Stimulated activated CD4-positive, alpha-beta T cell treated with anti-CD3 and anti-CD28 coated beads, Interleukin-2, amount 100 ng/mL, for 24 hours (primary cell): ENCODE results near the gene CNIH3.

Experiments
- DNase-seq, 2 donors: peaks; one replicate each; pipeline ENCODE4 v3.0.0-alpha.2; 2020

The CNIH3 gene

DNA sequence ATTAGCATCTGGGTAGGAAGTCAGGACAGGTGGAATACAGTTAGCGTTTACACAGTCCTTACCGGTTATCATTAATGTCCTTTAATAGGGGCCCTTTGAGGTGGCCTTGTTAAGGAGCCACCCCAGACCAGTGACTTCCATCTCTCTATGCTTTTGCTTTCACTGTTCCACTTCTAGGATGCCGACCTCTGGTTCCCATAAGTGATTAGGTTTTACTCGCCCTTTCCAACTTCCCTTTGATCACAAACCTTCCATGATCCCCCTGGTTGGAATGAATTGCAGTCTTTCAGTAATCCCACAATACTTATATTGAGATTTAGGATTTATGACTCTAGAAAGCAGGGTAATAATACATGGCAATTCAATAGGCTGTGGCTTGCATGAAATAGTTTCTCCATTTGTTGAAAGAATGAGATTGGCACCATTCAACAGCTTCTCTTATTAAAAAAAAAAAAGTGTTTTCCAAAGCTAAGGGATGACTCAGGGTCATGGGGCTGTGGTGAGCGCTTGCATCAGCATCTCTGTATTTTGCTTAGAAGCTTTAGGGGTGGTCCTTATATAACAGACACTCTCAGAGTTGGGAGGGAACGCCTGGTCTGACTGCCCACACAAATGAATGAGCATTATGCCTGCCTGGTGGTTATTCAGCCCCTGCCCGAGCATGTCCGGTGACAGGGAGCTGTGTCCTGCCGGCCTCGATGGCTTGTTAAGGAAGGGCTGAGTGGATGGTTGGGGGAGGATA is 110.5 kb downstream of the CNIH3 start:
- DNase-seq: no peak

DNA sequence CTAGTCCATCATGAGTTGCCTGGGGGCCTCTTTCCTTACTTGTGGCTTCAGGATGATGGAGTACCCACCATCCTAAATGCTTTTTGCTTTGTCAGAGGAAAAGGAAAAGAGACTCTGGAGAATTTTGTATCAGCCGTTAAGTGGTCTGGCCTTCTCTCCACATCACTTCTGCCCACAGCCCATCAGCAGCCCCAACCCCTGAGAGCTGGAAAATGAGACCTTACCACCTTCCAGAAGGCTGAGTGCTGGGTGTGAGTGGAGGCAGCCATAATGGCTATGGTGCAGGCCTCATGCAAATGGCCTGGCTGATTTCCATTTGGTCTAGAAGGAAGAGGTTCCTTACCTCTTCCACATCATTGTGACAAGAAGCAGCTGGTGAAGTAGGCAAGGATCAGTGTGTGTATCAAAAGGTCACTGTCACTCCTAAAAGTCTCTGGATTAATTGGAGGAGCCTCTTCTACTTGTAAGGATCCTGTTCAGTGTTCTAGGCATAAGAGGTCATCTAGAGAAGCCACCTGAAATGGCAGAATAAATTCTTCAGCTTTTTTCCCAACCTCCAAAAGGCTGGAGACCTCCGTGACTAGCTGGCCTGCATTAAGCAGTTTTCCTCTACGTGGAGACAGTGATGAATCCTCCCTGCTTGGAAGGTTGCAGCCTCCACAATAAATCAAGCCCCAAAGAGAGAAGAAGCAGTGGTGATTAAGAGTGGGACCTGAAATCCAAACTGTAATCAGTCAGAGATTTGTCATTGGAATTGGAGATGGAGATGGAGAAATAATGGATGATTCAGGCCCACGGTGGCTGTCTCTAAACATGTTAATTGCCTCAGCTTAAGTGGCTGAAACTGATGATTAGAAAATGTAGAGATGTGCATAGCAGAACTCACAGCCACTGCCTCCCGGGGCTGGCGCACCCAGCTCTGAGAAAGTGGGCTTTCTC is 111.5 kb downstream of the CNIH3 start:
- DNase-seq: no peak

DNA sequence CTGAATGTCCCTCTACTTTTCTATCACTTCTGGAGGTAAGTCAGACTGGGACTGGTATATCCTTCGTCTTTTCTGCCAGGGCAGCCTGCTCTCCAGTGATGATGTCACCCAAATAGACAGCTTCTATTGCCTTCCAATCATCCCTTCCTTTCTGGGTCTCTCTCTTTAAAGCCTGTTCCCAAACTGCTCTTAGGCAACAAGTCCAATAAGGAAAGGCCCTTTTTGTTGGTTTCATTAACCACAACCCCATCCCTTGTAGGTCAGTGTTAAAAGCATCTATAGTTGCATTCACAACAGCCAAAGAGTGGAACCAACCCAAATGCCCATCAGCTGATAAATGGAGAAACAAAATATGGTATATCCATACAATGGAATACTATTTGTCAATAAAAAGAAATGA is 114.4 kb downstream of the CNIH3 start:
- DNase-seq: no peak

DNA sequence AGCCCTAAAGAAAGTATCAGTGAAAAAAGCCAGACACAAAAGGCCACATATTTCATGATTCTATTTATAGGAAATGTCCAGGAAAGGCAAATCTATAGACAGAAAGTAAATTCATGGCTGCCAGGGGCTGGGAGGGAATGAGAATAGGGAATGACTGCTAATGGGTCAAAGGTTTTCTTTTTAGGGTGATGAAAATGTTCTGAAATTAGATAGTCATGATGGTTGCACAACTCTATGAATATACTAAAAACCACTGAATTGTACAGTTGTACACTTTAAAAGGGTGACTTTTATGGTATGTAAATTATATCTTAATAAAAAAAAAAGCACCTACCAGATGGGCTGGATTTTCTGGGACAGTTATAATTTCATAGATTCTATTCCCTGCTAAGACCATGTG is 114.8 kb downstream of the CNIH3 start:
- no peak for DNase-seq

DNA sequence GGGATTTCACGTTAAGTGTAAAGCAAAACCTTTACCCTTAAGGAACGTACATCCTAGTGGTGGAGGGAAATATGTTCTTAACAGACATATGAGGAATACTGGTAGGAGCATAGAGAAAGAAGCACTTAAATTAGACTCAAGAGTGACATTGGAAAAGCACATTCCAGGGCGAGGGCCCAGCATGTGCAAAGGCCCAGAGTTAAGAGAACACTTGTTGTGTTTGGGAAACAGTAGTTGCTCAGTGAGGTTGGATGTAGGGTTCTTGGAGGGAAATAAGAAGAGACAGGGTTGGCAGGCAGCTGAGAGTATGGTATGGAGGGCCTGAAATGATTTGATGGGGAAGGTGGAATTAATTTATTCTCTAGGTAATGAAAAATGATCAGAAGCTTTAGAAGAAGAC is 115.5 kb downstream of the CNIH3 start:
- no peak for DNase-seq

DNA sequence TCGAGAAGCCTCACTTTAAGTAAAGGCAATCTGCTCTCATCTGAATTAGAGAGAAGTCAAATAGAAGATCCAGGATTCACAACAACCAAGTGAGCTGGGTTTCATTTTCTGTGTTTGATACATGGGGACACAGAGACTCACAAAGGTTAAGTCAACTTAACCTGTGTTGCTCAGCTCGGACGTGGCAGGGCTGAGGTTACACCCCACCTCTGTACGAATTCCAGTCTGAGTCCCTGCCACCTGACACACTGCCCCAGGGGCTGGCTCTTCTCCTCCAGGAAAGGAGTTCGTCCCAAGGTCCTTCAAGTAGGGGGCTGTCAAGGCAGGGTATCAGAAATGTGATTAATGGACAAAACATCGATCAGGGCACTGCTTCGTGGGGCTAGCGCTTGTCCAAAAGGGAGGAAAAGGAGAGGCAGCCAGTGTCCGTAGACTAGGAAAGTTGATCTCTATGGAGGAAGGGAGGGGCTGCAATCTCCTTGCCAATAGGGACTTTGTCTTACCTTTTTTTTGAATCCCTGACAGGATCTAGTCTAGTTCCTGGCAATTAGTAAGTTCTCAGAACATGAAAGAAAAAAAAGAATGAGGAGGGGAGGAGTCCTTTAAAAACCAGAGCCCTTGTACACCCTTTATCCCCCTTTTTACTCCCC is 116.4 kb downstream of the CNIH3 start:
- no peak for DNase-seq

DNA sequence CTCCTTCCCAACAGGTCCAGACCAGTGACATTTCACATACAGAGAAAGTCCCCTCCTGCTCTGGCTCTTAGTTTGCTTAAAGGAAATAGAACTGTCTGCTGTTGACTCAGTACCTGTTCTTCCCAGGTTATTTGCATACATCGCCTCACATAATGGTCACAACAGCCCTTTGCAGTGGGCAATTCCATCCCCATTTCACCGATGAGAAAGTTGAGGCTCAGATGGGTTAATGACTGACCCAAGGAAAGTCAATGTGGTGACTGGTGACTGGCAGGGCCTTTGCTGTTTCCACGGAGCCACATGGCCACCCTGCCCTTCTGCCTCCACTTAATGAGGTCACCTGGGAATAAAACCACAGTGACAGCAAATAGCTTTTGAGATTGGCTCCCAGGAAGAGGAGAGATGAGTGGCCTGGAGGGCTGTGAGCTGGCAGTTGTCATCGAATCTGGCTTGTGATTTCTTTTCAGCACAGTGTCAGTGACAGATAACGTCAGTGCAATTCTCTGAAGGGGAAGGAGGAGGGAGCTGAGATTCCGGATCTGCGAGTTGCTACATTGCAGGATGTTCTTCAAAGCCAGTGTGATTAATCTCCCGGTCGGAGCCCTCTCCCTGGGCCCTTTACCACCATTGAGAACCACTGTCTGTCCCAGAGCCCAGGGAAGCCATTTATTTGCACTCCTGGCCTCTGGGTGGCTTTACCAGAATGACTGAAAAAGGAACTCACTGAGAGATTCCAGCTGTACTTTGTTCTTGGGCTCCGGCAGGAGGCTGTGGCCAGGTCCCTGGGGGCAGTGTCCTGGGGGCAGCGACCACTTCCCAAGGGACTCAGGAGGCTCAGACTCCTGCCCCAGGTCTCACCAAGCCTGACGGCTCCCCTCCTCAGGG is 117.2 kb downstream of the CNIH3 start:
- no peak for DNase-seq

DNA sequence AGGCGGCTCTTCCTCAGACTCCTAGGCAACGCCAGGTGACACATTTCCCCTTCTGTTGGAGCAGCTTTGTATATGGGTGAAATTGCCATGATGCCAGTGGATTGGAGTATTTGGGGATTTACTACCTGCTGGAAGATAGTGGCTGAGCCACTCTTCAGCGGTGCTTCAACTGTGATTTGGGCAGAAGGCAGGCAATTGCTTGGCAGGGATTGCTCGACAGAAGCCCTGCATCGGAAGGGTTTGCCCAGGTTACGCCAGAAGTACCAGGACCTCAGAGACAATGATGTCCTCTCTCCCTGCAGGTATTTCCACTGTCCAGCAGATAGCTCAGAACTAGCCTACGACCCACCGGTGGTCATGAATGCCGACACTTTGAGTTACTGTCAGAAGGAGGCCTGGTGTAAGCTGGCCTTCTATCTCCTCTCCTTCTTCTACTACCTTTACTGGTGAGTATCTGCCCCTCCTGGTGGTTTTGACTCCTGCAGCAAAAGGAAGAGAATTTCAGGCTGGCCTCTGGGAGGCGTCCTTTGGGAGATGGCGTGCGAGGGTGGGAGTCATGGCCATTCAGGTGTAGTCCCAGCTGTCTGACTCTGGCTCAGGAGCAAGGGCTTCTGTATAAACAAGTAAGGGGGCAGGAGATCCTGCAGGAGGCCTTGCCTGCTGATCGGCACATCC is 118.3 kb downstream of the CNIH3 start:
- DNase-seq: no peak

DNA sequence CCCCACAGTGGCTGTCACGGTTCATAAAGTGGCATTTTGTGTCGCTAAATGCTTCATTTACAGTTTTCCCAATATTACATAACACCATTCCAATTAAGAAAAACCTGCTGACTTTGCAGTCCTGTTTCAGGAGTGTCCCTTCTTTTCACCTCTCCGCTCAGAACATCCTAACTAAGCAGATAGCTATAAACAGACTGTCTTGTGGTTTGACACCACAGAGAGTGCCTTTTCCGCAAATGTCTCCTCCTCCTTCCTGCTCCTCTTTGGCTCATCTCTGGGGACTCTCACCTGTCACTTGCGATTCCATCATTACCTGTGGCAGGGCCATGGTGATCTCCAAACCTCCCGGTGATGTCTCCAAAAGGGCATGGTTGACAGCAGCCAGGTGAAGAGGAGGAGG is 119.0 kb downstream of the CNIH3 start:
- no peak for DNase-seq

DNA sequence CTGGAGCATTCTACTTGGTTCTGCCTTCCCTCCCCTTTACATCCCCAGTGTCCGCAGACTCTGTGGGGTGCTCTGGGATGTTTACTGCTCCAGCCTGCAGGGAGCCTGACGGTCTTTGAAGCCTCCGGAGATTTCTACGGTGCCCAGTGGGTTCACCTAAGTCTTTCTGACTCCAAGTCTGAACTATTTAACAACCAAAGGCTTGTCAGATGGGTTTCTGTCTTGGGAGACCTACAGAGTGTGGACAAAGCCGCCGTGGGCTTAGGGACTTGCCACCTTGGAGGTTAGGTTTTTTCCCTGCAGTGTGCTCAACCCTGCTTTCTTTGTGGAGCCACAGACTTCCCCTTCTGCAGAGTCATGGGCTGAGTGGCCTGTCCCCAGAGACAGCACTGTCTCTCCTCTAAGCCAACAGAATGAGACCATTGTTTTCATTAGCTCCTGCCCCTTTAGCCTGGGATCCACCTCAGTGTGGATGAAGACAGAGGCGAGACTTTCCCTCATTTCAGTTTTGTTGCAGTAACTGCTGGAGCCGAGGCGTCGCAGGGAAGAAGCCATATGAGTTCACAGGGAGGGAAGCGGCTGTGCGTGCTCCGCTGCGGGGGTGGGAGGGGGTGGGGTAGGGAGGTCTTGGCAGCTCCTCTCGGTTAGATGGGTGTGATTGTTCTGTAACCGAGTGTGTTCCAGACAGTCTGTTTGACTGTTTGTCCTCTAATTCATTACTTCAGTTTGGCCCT is 120.7 kb downstream of the CNIH3 start:
- DNase-seq: no peak

DNA sequence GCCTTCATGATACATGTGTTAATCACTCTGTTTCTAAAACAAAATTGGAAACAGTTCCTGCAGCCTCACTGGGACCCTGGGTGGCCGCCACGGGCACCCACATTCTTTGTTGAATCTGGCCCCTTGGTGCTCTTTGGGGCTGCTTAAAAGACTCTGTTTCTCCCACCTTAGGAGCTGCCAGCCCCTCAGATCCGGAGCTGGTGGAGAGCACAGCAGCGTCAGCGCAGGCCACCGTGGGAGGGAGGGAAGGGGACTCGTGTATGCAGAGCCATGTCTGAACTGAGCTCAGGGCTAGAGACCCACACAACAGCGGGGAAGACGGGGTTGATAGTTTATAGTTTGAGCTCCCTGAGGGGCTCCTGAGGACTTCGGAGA is 121.2 kb downstream of the CNIH3 start:
- DNase-seq: no peak

DNA sequence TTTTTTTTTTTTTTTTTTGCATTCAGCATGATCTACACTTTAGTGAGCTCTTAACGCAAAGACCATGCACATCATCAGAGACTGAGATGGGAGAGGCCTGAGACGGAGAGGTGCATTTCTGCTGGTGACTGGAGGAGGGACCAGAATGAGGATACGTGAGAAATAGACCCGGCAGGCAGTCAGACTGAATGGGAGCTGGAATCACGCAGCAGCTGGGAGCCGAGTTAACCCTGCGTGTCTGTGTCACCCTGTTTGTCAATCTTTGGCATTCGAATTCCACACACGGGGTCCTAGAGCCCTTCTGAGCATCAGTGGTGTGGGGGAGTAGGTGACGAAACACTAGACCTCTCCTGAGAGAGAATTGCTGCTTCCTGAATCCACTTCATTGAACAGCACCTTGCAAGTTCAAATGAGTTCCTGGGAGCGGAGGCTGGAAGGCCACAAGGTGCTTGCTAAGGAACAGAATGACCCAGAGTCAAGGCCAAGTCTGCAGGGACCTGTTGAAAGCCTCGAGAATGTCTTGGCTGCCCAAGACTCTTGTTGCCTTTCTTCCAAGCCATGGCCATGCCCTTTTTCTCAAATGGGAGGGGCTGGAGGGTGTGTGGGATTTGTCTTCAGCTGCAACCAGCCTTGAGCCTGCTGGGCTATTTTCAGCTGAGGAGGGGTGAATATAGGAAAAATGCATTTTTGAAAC is 123.3 kb downstream of the CNIH3 start:
- no peak for DNase-seq

DNA sequence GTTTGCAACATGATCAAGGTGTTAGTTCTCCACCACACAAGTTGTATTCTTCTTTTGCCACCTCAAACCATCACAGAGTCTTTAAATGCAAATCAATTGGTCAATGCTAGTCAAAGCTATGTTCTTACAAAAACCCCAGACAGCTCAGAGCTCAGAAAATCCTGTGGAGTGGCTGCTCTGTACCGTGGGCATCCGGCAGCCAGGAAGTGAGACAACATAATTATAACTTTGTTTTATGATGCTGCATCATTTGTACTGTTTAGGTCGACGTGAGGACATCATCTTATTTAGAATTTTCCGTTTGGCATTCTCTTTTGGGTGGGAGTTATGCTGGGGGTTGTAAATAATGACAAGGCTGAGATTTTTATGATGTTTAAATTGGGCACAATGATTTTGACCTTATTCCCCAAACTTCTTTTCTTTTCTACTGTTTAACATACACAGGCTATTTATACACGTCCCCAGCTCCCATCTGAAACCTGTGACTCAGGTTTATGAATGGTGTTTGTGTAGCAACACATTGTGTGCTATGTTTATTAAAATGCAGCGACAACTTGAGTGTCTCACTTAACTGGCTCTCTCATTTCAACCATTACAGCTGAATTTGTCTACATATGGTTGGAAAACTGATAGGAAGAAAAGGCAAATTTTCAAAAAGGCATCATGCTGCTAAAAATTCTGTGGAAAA is 124.0 kb downstream of the CNIH3 start:
- no peak for DNase-seq

DNA sequence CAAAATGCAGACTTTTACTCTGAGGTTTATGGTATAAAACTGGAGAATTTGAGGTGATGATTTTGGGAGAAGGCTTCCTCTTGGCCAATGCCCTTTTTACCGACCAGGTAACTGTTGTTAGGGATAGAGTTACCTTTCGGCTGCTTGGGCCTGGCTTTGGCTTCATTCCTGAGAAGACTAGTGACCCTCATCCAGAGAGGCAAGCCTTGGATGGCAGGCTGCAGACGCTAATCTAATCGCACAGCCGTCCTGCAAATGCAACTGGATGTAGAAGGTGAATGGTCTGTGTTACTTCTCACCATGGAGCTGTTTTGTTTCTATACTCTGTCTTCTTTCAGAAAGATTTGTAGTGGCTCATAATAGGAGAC is 124.6 kb downstream of the CNIH3 start:
- no peak for DNase-seq

DNA sequence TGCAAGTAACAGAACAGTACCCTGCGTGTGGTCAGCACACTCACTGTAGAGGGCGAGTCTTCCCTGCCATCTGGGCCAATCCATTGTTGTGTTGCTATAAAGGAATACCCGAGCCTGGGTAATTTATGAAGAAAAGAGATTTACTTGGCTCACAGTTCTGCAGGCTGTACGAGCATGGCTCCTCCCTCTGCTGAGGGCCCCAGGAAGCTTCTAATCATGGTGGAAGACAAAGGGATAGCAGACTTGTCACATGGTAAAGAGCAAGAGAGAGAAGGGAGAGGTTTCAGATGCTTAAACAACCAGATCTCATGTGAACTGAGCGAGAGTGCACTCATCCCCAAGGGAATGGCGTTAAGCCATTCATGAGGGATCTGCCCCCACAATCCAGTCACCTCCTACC is 126.2 kb downstream of the CNIH3 start:
- no peak for DNase-seq

DNA sequence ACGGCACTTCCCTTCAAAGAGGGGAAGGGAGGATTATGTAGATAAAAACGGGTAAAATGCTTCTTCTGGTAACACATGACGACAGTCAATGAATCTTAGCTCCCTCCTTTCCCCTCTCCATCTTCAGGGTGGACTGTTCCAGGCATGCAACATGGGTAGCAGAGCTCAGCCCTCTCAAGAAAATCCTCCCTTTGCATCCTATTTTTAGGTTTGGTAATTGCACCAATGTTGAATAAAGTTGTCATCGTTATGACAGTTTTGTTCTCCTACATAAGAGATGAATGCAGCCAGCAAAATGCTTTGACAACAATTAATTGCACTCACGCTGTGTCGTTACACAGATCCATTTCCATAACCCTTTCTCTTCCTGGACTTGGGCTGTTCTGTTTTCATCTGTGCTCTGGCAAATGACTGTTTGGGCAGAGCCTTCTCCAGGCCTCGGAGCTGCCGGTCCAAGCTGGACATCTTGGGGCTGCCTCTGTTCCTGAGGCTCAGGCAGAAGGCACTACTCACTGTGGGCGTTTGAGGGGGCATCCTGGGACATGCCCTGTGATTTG is 127.6 kb downstream of the CNIH3 start:
- no peak for DNase-seq

DNA sequence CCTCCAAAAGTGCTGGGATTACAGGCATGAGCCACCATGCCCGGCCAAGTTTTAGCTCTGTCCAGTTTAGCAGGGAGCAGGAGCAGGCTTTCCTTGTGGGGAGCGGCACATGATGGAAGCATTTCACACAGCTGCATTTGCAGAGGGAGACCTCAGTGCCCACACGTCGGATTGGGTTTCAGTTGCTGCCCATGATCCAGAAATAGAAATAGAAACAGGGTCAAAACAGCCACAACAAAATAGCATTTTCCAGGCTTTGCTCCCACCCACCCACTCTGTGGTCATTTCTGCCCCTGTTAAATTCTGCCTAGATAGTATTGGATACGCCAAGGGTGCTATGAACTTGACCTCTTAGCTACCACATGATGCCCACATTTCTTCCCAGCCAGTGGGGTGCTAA is 128.4 kb downstream of the CNIH3 start:
- no peak for DNase-seq

DNA sequence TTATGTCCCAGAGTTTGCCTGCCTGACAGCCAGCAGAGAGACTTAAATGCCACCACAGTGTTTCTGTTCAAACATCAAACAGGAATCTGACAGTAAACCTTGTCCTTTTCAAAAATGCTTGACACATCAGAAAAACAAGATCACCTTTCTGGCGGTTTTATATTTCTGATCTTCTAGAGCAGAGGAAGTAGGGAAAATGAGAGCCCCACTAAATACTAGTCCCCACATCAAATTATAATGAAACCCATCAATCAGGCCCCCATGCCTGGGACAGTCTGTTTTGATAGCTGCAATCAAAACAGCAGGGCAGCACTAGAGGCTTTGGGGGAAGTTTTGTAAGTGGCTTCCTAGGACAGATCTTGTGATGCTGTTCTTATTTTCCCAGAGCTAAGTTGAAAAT is 129.3 kb downstream of the CNIH3 start:
- no peak for DNase-seq

DNA sequence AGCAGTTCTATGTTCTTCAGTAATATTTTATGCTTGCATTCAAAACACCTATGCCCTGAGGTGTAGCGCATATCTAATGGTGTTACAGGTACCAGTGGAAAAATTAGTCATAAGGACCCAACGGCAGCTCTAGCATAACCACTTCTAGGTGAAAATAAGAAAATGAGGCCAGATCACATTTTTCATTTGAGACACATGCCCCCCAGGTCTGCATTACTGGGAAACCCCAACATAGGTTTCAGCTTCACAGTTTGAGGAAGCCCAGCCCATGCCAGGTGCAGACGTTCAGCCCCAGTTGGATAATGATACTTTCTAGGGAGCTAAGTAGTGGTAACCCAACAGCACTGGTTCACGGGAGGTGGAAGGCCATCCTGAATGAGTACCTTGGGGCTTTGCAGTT is 129.8 kb downstream of the CNIH3 start:
- no peak for DNase-seq

DNA sequence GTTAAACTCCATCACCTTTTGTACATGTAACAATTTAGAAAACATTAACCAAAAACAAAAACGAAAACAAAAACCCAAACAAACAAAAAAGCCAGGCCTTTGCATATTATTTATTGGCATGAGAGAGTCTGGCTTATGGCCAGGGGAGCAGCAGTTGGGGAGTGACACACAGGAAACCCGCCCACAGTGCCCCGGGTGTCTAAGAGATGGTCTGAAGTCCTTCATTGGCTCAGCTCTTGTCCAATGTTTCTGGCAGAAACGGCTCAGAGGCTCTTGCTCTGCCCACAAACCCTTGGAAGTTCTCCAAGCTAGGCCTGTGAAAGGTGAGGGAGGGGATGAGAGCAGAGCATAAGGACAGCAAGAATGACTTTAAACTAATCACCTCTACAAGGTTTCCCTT is 131.5 kb downstream of the CNIH3 start:
- DNase-seq: peak in 1 of 2 donors; percentile 14
